Occipital lobe (tissue), 2 donors: ENCODE data around the gene MRM1. TPM values are rescaled to one million over a fixed set of nuclear protein-coding genes. Genes with fewer than 3 reads are reported as not detected.
A peak's percentile ranks its signal among the peaks of the same experiment; 100 is the strongest.

Source experiments
- DNase-seq: peaks from one replicate; lab custom pipeline; 2025; lab: John Stamatoyannopoulos, UW
- total RNA-seq: library from RNA; depleted of rRNA; stranded (reverse); fragments of >200 nt; gene quantifications from one replicate; pipeline ENCODE4 v1.2.3, GENCODE V29; 2014

MRM1 gene
- 2.7 TPM for total RNA-seq

- DNase-seq: peak; percentile 91
These were observed at the start of gene MRM1 for GRCh38 chr17:36601303-36602029. Gene MRM1 (plus strand): TSS chr17:36601583. CDS start chr17:36601811, 228 bp downstream.

- no peak for DNase-seq
These were observed 47.9 kb upstream of the MRM1 start for GRCh38 chr17:36553459-36553858.

- no peak for DNase-seq
These were observed 35.3 kb upstream of the MRM1 start for GRCh38 chr17:36566081-36566480.

- no peak for DNase-seq
These were observed 26.4 kb upstream of the MRM1 start for GRCh38 chr17:36575028-36575427.

GRCh38 chr17:36576793-36577192, 24.6 kb upstream of the MRM1 start:
- DNase-seq: no peak

GRCh38 chr17:36578671-36579070, 22.7 kb upstream of the MRM1 start:
- no peak for DNase-seq

- no peak for DNase-seq
These were observed 17.6 kb upstream of the MRM1 start for GRCh38 chr17:36583787-36584186.

GRCh38 chr17:36586138-36586537, 15.2 kb upstream of the MRM1 start:
- no peak for DNase-seq

GRCh38 chr17:36590082-36590481, 11.3 kb upstream of the MRM1 start:
- DNase-seq: no peak

- DNase-seq: peak; percentile 84
These were observed 9.7 kb upstream of the MRM1 start, which contains the start of gene DHRS11 for GRCh38 chr17:36591434-36592315. Gene DHRS11 (plus strand): TSS chr17:36591879. CDS start chr17:36592010, 131 bp downstream.

- no peak for DNase-seq
These were observed 9.1 kb upstream of the MRM1 start for GRCh38 chr17:36592316-36592715.

- no peak for DNase-seq
These were observed 8.6 kb upstream of the MRM1 start for GRCh38 chr17:36592716-36593321.

GRCh38 chr17:36593656-36594316, 7.6 kb upstream of the MRM1 start:
- no peak for DNase-seq

- DNase-seq: no peak
These were observed 6.6 kb upstream of the MRM1 start for GRCh38 chr17:36594626-36595401.

- DNase-seq: no peak
These were observed 4.2 kb upstream of the MRM1 start for GRCh38 chr17:36597226-36597625.

GRCh38 chr17:36597866-36598777, 3.3 kb upstream of the MRM1 start:
- no peak for DNase-seq

GRCh38 chr17:36598951-36599401, 2.4 kb upstream of the MRM1 start:
- DNase-seq: no peak

GRCh38 chr17:36599546-36600250, 1.7 kb upstream of the MRM1 start:
- DNase-seq: no peak

GRCh38 chr17:36600465-36600864, 918 bp upstream of the MRM1 start:
- DNase-seq: no peak
